IPS DF 4.7 (cell line): ENCODE results near the gene IFNL1.
"Not testable (repeated sequence)": the region's sequence is repeated elsewhere in the genome, so short reads cannot be mapped to it uniquely, and the experiment has no call there.

Experiments
- DNase-seq: peaks from one replicate; pipeline ENCODE4 v3.0.0-alpha.2; 2013; ENCODE audit warnings: low spot score; ENCODE audit errors: extremely low read depth

The IFNL1 gene

DNA sequence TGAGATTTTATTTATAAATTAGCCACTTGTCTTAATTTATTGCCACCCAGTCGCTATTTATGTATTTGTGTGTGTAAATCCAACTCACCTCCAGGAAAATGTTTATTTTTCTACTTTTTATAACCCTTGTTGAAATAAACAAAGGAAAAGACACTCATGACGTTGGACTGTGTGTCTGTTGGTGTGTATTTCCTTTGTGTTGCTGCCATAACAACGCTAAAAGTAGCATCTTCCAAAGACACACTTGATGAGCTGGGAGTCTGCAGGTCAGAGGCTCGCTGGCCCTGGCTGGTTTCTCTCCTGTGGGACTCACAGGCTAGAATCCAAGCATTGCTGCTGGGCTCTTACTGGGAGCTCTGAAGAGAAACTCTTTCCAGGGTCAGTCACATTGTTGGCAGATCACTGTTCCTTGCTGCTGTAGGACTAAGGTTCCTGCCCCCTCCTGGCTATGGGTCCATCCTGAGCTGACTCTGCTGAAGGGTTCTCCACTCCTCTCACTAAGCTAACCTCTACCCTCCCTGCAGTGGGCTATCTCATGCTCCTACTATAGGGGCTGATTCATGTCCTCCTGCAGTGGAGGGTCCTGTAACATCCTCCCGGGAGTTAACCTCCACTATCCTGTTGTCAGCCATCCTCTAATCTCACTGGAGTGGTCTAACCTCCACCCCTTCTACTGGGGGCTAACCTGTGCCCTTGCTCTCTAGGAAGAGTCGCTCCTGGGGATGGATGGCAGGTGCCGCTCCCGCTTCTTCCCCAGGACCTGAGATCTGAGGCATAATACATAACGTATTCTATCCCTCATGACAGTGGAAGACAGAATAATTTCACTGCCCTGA lies 26.0 kb upstream of the IFNL1 start:
- DNase-seq, result no peak

- not testable (repeated sequence) for DNase-seq
Measured at GRCh38 chr19:39273859-39274258, 22.3 kb upstream of the IFNL1 start.

DNA sequence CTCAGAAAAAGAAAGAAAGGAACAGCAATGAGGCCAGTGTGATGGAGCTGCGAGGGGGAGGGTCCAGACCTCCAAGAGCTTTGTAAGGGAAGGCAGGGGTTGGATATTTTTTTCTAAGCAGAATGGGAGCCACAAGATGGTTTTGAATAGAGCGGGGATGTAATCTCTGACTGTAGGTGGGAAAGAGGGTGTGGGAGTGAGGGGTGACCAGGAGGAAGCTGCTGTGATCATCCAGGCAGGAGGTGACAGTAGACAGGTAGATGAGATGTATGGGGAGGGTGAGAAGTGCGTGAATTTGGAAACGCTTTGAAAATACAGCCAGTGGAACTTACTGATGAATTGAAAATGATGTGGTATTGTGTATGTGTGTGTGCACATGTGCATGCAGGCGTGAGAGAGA lies 20.6 kb upstream of the IFNL1 start:
- DNase-seq, result no peak

DNA sequence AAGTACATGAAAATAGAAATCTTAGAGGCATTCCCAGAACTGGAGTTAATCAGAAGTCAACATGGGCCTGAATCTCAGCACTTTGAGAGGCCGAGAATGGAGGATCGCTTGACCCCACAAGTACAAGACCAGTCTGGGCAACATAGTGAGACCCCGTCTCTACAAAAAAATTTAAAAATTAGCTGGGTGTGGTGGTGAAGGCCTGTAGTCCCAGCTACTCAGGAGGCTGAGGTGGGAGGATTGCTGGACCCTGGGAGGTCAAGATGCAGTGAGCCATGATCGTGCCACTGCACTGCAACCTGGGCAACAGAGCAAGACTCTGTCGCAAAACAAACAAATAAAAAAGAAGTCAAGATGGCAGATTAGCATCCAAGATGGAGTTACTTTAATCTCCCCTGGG lies 19.5 kb upstream of the IFNL1 start:
- no peak for DNase-seq

- no peak for DNase-seq
Measured at GRCh38 chr19:39277598-39277997, 18.6 kb upstream of the IFNL1 start.

- DNase-seq, result no peak
Measured at GRCh38 chr19:39282021-39282420, 14.2 kb upstream of the IFNL1 start.

DNA sequence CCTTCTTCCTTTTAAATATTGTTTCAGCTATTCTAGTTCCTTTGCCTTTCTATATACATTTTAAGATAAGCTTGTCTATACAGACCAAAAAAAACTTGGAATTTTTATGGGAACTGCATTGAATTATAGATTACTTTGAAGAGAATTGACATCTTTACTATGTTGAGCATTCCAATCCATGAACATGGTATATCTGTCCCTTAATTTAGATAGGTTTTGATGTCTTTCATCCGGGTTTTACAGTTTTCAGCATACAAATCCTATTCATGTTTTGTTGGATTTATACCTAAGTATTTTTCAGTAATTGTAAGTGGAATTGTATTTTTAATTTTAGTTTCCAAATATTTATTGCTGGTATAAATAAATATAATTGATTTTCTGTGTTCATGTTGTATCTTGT lies 12.2 kb upstream of the IFNL1 start:
- DNase-seq, result no peak

- DNase-seq, result no peak
Measured at GRCh38 chr19:39293394-39293793, 2.8 kb upstream of the IFNL1 start.

DNA sequence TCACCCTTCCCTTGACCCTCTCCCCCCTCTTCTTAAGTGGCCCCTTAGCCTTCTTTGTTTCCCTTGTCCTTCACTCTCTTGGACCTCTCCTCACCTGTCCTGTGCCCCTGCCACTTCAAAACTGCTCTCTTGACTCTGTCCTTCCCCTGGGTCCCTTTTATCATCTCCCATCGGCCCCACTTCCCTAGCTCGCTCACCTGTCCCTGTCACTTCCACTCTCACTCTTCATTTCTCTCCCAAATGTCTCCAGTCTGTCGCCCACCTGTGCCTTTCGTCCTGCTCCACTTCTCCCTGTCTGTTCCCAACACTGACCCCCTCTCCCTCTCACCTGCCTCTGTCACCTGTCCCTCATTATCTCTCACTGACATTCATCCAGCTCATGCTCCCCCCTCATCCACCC lies 699 bp downstream of the IFNL1 start:
- no peak for DNase-seq

DNA sequence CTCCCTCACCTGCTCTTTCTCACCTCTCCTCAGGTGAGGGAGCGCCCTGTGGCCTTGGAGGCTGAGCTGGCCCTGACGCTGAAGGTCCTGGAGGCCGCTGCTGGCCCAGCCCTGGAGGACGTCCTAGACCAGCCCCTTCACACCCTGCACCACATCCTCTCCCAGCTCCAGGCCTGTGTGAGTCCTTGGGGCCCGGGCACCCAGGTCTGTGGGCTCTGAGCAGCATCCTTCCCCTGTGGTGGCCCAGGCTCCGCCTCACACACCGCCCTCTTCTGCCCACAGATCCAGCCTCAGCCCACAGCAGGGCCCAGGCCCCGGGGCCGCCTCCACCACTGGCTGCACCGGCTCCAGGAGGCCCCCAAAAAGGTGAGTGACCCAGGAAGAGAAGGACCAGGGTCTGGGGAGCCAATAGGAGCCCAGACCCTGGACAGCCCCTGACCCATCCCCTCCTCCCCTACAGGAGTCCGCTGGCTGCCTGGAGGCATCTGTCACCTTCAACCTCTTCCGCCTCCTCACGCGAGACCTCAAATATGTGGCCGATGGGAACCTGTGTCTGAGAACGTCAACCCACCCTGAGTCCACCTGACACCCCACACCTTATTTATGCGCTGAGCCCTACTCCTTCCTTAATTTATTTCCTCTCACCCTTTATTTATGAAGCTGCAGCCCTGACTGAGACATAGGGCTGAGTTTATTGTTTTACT lies 1.9 kb downstream of the IFNL1 start:
- DNase-seq, result no peak

- no peak for DNase-seq
Measured at GRCh38 chr19:39299404-39299803, 3.2 kb downstream of the IFNL1 start.

DNA sequence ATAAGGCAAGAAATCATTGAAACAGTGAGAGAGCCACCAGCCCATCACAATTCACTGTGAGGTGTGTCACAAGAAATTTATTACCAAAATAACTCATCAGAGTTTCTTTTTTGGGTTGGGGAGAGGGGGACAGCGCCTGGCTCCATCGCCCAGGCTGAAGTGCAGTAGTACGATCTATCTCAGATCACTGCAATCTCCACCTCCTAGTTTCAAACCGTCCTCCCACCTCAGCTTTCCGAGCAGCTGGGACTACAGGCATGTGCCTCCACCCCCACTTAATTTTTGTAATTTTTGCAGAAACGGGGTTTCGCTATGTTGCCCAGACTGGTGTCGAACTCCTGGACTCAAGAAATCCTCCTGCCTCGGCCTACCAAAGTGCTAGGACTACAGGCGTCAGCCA lies 3.6 kb downstream of the IFNL1 start:
- no peak for DNase-seq

DNA sequence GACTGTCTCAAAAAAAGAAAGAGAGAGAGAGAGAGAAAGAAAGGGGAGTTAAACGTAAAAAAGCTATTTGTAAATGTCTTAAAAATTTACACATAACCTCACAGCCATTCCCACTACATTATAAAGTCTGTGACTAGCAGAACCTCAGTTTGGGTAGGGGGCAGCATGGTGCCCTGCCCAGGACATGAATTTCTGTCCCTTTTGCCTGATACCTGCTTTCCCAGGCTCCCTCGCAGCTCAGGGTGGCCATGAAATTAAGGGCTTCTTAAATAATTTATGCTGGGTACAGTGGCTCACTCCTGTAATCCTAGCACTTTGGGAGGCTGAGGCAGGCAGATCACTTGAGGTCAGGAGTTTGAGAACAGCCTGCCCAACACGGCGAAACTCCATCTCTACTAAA lies 4.8 kb downstream of the IFNL1 start:
- DNase-seq, result no peak

DNA sequence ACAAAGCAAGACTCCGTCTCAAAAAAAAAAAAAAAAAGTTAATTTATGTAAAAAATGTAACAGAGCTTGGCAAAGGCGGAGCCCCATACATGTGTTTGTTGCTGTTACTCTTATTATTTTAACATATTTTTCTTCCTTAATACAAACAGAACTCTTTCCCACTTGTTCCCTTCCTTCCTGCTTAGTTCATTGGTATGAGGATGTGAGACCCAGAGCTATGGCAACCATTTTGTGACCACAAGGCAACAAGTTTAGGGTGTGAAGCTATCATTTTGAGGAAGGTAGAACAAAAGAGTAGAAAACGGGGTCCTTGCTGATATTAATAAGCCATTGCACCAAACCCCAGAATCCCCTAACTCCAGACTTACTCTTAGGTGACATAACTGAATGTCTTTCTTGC lies 5.4 kb downstream of the IFNL1 start:
- no peak for DNase-seq

DNA sequence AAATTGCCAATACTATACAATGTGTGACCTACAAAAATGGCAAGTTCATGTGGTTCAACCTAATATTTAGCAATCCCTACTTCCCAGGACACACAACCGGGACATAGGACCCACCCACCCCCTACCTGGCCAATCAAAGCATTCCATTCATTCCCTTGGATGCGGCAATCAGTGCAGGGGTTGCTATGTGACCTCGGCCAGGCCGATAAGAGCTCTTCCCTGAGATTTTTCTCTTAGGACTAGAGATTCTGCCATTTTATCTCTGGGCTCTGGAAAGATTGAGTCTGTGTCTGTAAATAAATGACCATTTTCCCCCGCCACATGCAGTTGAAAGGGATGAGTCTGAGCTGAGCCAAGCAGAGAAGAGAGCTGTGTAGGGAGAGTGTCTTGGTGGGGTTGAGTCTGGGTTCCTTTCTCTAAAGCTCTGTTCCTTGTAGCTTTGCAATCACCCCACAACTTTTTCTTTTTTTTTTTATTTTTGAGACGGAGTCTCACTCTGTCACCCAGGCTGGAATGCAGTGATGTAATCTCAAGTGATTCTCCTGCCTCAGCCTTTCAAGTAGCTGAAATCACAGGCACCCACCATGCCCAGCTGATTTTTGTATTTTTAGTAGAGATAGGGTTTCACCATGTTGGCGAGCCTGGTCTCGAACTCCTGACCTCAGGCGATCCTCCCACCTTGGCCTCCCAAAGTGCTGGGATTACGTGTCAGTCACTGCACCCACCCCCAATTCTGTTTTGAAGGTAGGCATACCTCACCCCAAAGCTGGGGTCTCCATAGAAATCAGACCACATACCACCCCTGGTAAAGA lies 7.4 kb downstream of the IFNL1 start:
- DNase-seq, result no peak

GRCh38 chr19:39304185-39304513 lies 7.9 kb downstream of the IFNL1 start:
- no peak for DNase-seq

- no peak for DNase-seq
Measured at GRCh38 chr19:39304701-39305571, 8.7 kb downstream of the IFNL1 start.

DNA sequence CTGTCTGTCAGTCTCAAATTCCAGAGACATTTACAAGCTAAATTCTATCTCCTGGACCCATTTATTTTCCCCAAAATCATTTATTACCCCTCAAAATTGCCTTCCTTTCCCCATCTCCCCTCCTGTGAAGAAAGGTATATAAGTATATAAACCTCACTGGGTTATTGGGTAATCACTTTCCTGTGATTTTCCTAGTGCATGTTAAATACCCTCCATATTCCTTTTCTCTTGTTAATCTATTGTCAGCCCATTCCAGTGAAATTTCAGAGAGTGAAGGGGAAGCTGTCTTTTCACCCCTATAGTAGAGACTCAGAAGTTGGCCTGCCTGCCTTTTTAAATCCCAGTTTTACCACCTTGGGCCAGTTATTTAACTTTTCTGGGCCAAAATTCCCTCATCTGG lies 9.9 kb downstream of the IFNL1 start:
- no peak for DNase-seq

- DNase-seq, result no peak
Measured at GRCh38 chr19:39307046-39307821, 11.0 kb downstream of the IFNL1 start.

GRCh38 chr19:39307822-39308530 lies 11.8 kb downstream of the IFNL1 start:
- no peak for DNase-seq
